ENCODE measurements around the gene FKRP. TPM values are rescaled to one million over a fixed set of nuclear protein-coding genes. Genes with fewer than 3 reads are reported as not detected.

FKRP gene
- total RNA-seq, 1 experiment from 2014 or later, result 35.0 TPM

- no peak for DNase-seq
- BruUV-seq (replicated peaks), result no TSS peak
- TF ChIP-seq CTCF (IDR thresholded peaks at IDR 0.05; ENCODE audit: unreplicated experiment), result no peak
- H3K4me1 Mint-ChIP-seq (ENCODE audit: low read depth, unreplicated experiment), result peaks cover 55% of the 10 kb centered on the region
- intact Hi-C loops (cut with micrococcal nuclease; ENCODE audit: unreplicated experiment), result no loop called here
- no peaks in the 10 kb centered on the region for H3K9me3 Mint-ChIP-seq (ENCODE audit: low read depth, unreplicated experiment)
- no peaks in the 10 kb centered on the region for H3K27me3 Mint-ChIP-seq (ENCODE audit: unreplicated experiment)
- H3K27ac Mint-ChIP-seq (ENCODE audit: unreplicated experiment), result peak overlapping the region; percentile 52
- peak overlapping the region; percentile 16 for H3K4me3 Mint-ChIP-seq (ENCODE audit: low read depth, unreplicated experiment)
- peaks cover 66% of the 10 kb centered on the region for H3K36me3 Mint-ChIP-seq (ENCODE audit: insufficient read depth, unreplicated experiment)
- CTCF ChIA-PET, result interaction anchor here (1.0 kb wide), 1 partner anchor 131 kb away, joined by 3 read pairs; the partner anchor contains the start of gene CALM3
Observed at GRCh38 chr19:46731584-46731983, 14.3 kb upstream of the FKRP start.

GRCh38 chr19:46732172-46732938 is 13.5 kb upstream of the FKRP start:
- Mint-ChIP-seq H3K9me3 (ENCODE audit: low read depth, unreplicated experiment) (no peaks in the 10 kb centered on the region), H3K27me3 (ENCODE audit: unreplicated experiment) (no peaks in the 10 kb centered on the region), H3K36me3 (ENCODE audit: insufficient read depth, unreplicated experiment) (peaks cover 59% of the 10 kb centered on the region), H3K27ac (ENCODE audit: unreplicated experiment) (peak overlapping the region; percentile 52), H3K4me1 (ENCODE audit: low read depth, unreplicated experiment) (peaks cover 55% of the 10 kb centered on the region), H3K4me3 (ENCODE audit: low read depth, unreplicated experiment) (peak overlapping the region; percentile 16)
- intact Hi-C loops (cut with micrococcal nuclease; ENCODE audit: unreplicated experiment), result no loop called here
- no peak for DNase-seq
- TF ChIP-seq CTCF (IDR thresholded peaks at IDR 0.05; ENCODE audit: unreplicated experiment), result no peak
- CTCF ChIA-PET, result no interaction called here
- BruUV-seq (replicated peaks), result no TSS peak

- Mint-ChIP-seq H3K27me3 (ENCODE audit: unreplicated experiment) (no peaks in the 10 kb centered on the region), H3K36me3 (ENCODE audit: insufficient read depth, unreplicated experiment) (peaks cover 62% of the 10 kb centered on the region), H3K9me3 (ENCODE audit: low read depth, unreplicated experiment) (no peaks in the 10 kb centered on the region), H3K4me1 (ENCODE audit: low read depth, unreplicated experiment) (peaks cover 55% of the 10 kb centered on the region), H3K27ac (ENCODE audit: unreplicated experiment) (no peak overlapping the region), H3K4me3 (ENCODE audit: low read depth, unreplicated experiment) (no peak overlapping the region)
- DNase-seq, result no peak
- no peak for TF ChIP-seq CTCF (IDR thresholded peaks at IDR 0.05; ENCODE audit: unreplicated experiment)
- intact Hi-C loops (cut with micrococcal nuclease; ENCODE audit: unreplicated experiment), result no loop called here
- no TSS peak for BruUV-seq (replicated peaks)
- CTCF ChIA-PET, result no interaction called here
Observed at GRCh38 chr19:46732966-46733689, 12.7 kb upstream of the FKRP start.

GRCh38 chr19:46733690-46734292 is 12.1 kb upstream of the FKRP start:
- Mint-ChIP-seq H3K9me3 (ENCODE audit: low read depth, unreplicated experiment) (no peaks in the 10 kb centered on the region), H3K27me3 (ENCODE audit: unreplicated experiment) (no peaks in the 10 kb centered on the region), H3K27ac (ENCODE audit: unreplicated experiment) (no peak overlapping the region), H3K4me3 (ENCODE audit: low read depth, unreplicated experiment) (no peak overlapping the region), H3K36me3 (ENCODE audit: insufficient read depth, unreplicated experiment) (peaks cover 59% of the 10 kb centered on the region), H3K4me1 (ENCODE audit: low read depth, unreplicated experiment) (peaks cover 52% of the 10 kb centered on the region)
- TF ChIP-seq CTCF (IDR thresholded peaks at IDR 0.05; ENCODE audit: unreplicated experiment), result no peak
- no peak for DNase-seq
- CTCF ChIA-PET, result no interaction called here
- BruUV-seq (replicated peaks), result no TSS peak
- intact Hi-C loops (cut with micrococcal nuclease; ENCODE audit: unreplicated experiment), result no loop called here
